Karpas-422 (cell line): Measurements from ENCODE around the gene TEKT3. TPM values are rescaled to one million over a fixed set of nuclear protein-coding genes. Genes with fewer than 3 reads are reported as not detected.

Experiments
- DNase-seq: peaks from one replicate; pipeline ENCODE4 v3.0.0-alpha.2; 2015
- H2AFZ ChIP-seq: fragments of 200-600 bp; sonication (generic); 2 replicates; pipeline ENCODE4 v1.6.1; 2014; ENCODE audit warnings: antibody characterized with exemption, low read length, mixed read lengths
- H3K27ac ChIP-seq: fragments of 200-600 bp; sonication (generic); 2 replicates; pipeline ENCODE4 v1.5.1; 2014; ENCODE audit warnings: mild to moderate bottlenecking, low read length, moderate library complexity
- H3K27me3 ChIP-seq: fragments of 200-600 bp; sonication (generic); 2 replicates; pipeline ENCODE4 v1.6.1; 2014; ENCODE audit warnings: low read length, mixed read lengths
- H3K36me3 ChIP-seq: fragments of 200-600 bp; sonication (generic); 2 replicates; pipeline ENCODE4 v1.6.1; 2014; ENCODE audit warnings: low read length, mixed read lengths; ENCODE audit not compliant: insufficient read depth
- H3K4me1 ChIP-seq: fragments of 200-600 bp; sonication (generic); 2 replicates; pipeline ENCODE4 v1.6.1; 2014; ENCODE audit warnings: mild to moderate bottlenecking, low read length, mixed read lengths
- H3K4me2 ChIP-seq: fragments of 200-600 bp; sonication (generic); 2 replicates; pipeline ENCODE4 v1.6.1; 2014; ENCODE audit warnings: low read length, low read depth, mild to moderate bottlenecking; ENCODE audit not compliant: poor library complexity, severe bottlenecking
- H3K4me3 ChIP-seq: fragments of 200-600 bp; sonication (generic); 2 replicates; pipeline ENCODE4 v1.5.1; 2014; ENCODE audit warnings: mild to moderate bottlenecking, antibody characterized with exemption, low read length, mixed read lengths
- H3K79me2 ChIP-seq: fragments of 200-600 bp; sonication (generic); 2 replicates; pipeline ENCODE4 v1.6.1; 2014; ENCODE audit warnings: mild to moderate bottlenecking, low read length, mixed read lengths
- H3K9ac ChIP-seq: fragments of 200-600 bp; sonication (generic); 2 replicates; pipeline ENCODE4 v1.6.0; 2014; ENCODE audit warnings: low read length
- H3K9me2 ChIP-seq: fragments of 200-600 bp; sonication (generic), shearing (Covaris generic); replicated peaks from 2 replicates; pipeline ENCODE4 v1.6.0; 2014; ENCODE audit warnings: mild to moderate bottlenecking, low read length, moderate library complexity; ENCODE audit not compliant: insufficient read depth
- H3K9me3 ChIP-seq: fragments of 300-700, 200-600 bp; sonication (generic); 2 replicates; pipeline ENCODE4 v1.6.1; 2014; ENCODE audit warnings: low read length, mixed read lengths
- H4K20me1 ChIP-seq: fragments of 200-600 bp; sonication (generic); 2 replicates; pipeline ENCODE4 v1.6.1; 2014; ENCODE audit warnings: mild to moderate bottlenecking, antibody characterized with exemption, low read length, low read depth; ENCODE audit not compliant: insufficient read depth
- total RNA-seq: library from RNA; depleted of rRNA; stranded (reverse); fragments of >200 nt; shearing (Covaris generic); gene quantifications from 2 replicates; pipeline ENCODE4 v1.2.3, GENCODE V29; 2014; ENCODE audit warnings: low replicate concordance

The TEKT3 gene
- total RNA-seq, 1 experiment from 2014 or later = not detected

DNA sequence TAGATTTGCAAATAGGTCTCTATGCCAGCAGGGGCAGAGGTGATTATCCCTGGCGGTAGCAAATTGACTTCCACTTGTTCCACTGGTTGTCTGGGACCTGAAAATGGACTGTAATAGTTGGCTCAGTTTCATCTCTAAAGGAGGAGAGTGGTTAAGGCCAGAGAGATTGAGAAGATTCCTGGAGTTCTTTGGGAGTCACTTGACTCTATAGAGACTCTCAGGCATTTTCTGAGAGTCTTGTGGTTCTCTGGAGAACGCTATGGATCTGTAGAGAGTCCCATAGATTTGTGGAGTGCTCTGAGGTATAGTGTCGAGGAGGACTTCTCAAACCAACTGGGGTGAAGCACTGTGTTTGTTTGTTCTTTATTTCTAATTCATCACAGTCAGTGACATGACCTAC is 67.4 kb downstream of the TEKT3 start:
- H3K36me3 ChIP-seq = no peaks in the 10 kb centered on the region
- no peaks in the 10 kb centered on the region for H3K9me2 ChIP-seq
- no peaks in the 10 kb centered on the region for H3K27me3 ChIP-seq
- no peak overlapping the region for H2AFZ ChIP-seq
- no peaks in the 10 kb centered on the region for H3K4me1 ChIP-seq
- no peaks in the 10 kb centered on the region for H4K20me1 ChIP-seq
- H3K4me3 ChIP-seq = no peak overlapping the region
- H3K4me2 ChIP-seq = no peak overlapping the region
- H3K27ac ChIP-seq = no peak overlapping the region
- H3K9ac ChIP-seq = no peak overlapping the region
- H3K9me3 ChIP-seq = no peaks in the 10 kb centered on the region
- no peaks in the 10 kb centered on the region for H3K79me2 ChIP-seq
- DNase-seq = no peak

DNA sequence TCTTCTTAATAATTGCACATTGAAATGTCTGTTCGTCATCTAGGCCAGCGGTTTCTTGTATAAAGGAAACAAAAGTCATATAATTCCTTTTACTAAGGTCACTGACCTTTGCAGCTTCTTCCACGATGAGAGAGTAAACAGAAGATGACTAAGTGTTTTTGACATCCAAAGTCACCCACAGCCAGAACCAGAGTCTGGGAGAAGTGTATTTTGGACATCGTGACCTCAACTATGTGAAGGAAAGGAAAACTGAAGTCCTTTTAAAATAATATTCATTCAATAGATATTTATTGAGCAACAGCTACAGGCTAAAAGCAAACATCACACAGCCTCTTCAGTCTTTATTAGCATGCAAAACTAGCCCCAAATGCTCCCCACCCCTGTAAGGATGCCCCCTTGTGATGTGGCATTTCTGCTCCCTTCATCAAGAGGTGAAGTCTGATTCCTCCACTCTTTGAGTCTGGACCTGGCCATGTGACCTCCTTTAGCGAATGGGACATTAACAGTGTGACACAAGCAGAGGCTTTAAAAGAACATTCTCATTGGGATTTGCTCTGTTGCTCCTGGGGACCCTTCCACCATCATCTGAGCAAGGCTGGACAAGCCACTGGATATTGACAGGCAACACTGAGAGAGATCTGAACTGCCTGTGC is 68.1 kb downstream of the TEKT3 start:
- Histone ChIP-seq H4K20me1 (no peaks in the 10 kb centered on the region), H2AFZ (no peak overlapping the region), H3K4me3 (no peak overlapping the region), H3K9me2 (no peaks in the 10 kb centered on the region), H3K9ac (no peak overlapping the region), H3K79me2 (no peaks in the 10 kb centered on the region), H3K4me2 (no peak overlapping the region), H3K9me3 (no peaks in the 10 kb centered on the region), H3K27ac (no peak overlapping the region), H3K4me1 (no peaks in the 10 kb centered on the region), H3K36me3 (no peaks in the 10 kb centered on the region), H3K27me3 (no peaks in the 10 kb centered on the region)
- DNase-seq = no peak

DNA sequence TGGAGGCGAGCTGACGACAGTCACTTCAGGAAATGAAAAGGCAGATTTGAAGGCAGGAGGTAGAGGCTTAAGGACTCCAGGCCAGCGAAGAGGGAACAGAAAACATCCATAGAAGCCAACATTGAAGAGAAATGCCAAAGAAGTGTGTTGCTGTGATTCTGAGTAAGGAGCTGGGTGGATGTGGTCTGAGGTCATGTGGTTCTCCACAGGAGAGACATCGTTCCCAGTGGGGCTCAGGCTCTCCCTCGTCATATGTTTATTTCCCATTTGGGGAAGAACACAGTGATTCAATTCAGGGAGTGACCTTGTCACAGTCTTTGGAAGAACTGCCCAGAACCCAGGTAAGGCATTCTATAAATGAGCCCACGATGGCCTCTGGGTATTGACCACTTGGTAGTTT is 69.7 kb downstream of the TEKT3 start:
- Histone ChIP-seq H3K27ac (no peak overlapping the region), H3K79me2 (no peaks in the 10 kb centered on the region), H3K4me2 (no peak overlapping the region), H3K4me1 (no peaks in the 10 kb centered on the region), H3K9me2 (no peaks in the 10 kb centered on the region), H4K20me1 (no peaks in the 10 kb centered on the region), H3K27me3 (no peaks in the 10 kb centered on the region), H3K9ac (no peak overlapping the region), H3K4me3 (no peak overlapping the region), H2AFZ (no peak overlapping the region), H3K36me3 (no peaks in the 10 kb centered on the region), H3K9me3 (no peaks in the 10 kb centered on the region)
- no peak for DNase-seq

DNA sequence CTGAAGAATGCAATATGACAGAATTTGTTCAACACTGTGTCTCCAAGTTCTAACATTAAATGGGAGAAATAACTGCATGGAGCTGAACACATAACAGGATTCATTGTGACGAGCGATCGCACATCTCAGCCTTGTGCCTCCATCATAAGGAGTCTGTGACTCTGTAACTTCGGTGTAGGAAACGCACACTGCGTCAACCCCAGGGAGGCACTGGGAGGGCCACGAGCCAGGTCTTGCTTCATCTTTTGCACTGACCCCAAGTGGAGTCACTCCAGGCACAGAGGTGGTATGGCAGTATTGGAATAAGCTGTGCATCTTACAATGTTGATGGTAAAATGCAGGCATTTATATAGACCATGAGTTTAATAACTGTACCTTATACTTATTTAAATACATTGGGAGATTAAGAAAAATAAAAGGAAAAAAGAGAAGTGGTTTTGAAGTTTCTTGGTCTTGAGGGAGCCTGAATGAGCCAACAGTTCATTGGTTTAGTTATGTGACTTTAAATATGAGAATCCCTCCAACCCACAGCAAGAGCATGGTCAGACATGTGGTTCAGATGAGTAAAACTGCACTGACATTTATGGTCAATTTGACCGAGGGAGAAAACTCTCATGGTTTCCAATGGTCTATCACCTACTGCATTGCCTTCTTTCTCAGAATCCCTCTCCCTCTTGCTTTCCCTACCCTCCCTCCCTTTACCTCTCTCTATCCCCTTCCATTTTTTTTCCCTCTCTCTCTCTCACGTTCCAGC is 70.6 kb downstream of the TEKT3 start:
- H2AFZ ChIP-seq = no peak overlapping the region
- no peak overlapping the region for H3K27ac ChIP-seq
- no peaks in the 10 kb centered on the region for H3K36me3 ChIP-seq
- H3K27me3 ChIP-seq = no peaks in the 10 kb centered on the region
- H3K9me2 ChIP-seq = no peaks in the 10 kb centered on the region
- H3K9me3 ChIP-seq = no peaks in the 10 kb centered on the region
- no peak overlapping the region for H3K4me3 ChIP-seq
- no peaks in the 10 kb centered on the region for H4K20me1 ChIP-seq
- no peaks in the 10 kb centered on the region for H3K4me1 ChIP-seq
- H3K4me2 ChIP-seq = no peak overlapping the region
- no peaks in the 10 kb centered on the region for H3K79me2 ChIP-seq
- no peak for DNase-seq
- no peak overlapping the region for H3K9ac ChIP-seq

DNA sequence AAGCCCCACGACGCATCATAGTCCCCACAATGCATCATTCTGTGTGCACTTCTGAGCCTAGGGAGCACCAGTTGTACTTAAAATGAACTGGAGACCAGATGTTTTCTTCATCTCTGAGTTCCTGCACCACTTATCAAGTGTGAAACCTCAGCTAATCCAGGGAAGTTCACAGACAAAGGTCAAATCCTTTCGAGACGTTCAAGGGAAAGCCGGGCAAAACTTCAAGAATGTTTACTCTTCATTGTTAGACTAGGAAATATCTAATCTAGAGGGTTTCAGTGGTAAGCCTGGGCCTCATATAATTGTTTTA is 71.7 kb downstream of the TEKT3 start:
- no peak overlapping the region for H3K27ac ChIP-seq
- no peak overlapping the region for H2AFZ ChIP-seq
- no peaks in the 10 kb centered on the region for H3K79me2 ChIP-seq
- no peaks in the 10 kb centered on the region for H4K20me1 ChIP-seq
- H3K4me1 ChIP-seq = no peaks in the 10 kb centered on the region
- no peaks in the 10 kb centered on the region for H3K27me3 ChIP-seq
- no peak overlapping the region for H3K4me3 ChIP-seq
- DNase-seq = no peak
- H3K9me3 ChIP-seq = no peaks in the 10 kb centered on the region
- H3K4me2 ChIP-seq = no peak overlapping the region
- H3K9ac ChIP-seq = no peak overlapping the region
- no peaks in the 10 kb centered on the region for H3K36me3 ChIP-seq
- H3K9me2 ChIP-seq = no peaks in the 10 kb centered on the region

DNA sequence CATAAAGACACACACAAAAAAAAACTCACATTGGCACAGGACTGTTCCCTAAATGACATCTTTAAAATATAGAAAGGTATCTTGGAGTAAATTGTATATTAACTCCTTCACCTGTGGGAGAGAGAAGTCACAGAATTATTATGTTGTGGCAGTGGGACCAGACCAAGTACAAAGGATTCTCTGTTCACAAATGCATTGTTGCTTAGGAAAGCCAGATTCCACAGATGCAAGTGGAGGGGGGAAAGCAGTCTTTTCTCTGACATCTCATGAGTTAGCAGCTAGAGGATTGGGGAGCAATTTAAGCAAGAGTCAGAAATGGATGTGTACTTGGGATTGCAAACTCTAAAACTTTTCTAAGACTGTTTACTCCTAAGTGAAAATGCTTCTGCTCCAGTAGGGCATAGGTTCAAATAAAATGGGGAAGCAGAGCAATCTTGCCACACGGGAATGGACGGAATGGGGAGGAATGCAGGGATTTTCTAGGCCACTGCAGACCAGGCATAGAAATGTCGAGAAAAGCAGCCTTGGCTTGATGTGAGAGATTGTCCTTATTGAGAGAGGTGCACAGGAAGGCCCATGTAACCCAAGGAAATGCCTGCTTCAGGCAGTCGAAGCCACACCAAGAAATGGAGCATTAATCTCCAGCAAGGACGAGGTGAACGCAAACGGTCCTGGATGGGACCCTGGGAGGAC is 72.2 kb downstream of the TEKT3 start:
- no peak overlapping the region for H2AFZ ChIP-seq
- H3K4me3 ChIP-seq = no peak overlapping the region
- no peaks in the 10 kb centered on the region for H3K27me3 ChIP-seq
- H4K20me1 ChIP-seq = no peaks in the 10 kb centered on the region
- no peaks in the 10 kb centered on the region for H3K36me3 ChIP-seq
- DNase-seq = no peak
- H3K79me2 ChIP-seq = no peaks in the 10 kb centered on the region
- no peaks in the 10 kb centered on the region for H3K9me2 ChIP-seq
- H3K9me3 ChIP-seq = no peaks in the 10 kb centered on the region
- no peak overlapping the region for H3K9ac ChIP-seq
- no peak overlapping the region for H3K27ac ChIP-seq
- no peak overlapping the region for H3K4me2 ChIP-seq
- H3K4me1 ChIP-seq = no peaks in the 10 kb centered on the region

DNA sequence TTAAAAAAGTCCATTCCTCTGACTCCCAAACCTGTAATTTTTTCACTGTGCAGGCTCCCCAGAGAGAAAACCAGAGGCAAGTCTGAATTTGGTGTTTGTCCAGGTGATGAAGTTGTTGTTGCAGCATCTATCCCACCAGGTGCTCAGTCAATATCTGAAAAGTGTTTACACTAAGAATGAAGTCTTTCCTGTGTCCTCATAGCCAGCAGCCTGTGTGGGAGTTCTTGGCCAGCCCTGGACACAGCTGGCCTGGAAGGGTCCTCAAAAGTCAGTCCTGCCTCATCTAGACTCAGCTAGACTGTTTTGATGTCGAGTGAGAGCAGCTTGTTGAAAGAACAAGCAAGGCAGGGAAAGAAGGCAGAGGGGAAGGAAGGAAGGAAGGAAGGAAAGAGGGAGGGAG is 72.9 kb downstream of the TEKT3 start:
- Histone ChIP-seq H3K36me3 (no peaks in the 10 kb centered on the region), H3K9ac (no peak overlapping the region), H2AFZ (no peak overlapping the region), H3K4me3 (no peak overlapping the region), H3K4me1 (no peaks in the 10 kb centered on the region), H3K27ac (no peak overlapping the region), H3K9me3 (no peaks in the 10 kb centered on the region), H3K27me3 (no peaks in the 10 kb centered on the region), H4K20me1 (no peaks in the 10 kb centered on the region), H3K4me2 (no peak overlapping the region), H3K79me2 (no peaks in the 10 kb centered on the region), H3K9me2 (no peaks in the 10 kb centered on the region)
- DNase-seq = no peak

DNA sequence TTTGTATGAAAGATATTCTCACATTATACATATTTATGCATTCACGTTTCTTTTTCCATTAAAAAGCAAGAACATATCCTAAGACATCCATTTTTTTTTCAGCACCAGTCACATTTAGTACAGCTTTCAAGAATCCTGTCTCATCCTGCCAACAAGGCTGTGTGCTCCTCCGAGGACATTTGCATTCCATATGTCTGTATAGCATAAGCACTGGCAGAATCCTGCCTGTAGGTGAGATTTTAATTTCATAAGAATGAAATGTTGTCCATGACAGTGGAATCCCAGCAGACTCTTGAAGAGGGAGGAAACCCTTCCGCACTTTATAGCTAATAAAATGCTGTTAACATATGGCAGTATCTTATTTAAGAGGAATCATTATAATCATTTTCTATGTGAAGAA is 73.4 kb downstream of the TEKT3 start:
- Histone ChIP-seq H3K4me3 (no peak overlapping the region), H3K9ac (no peak overlapping the region), H3K36me3 (no peaks in the 10 kb centered on the region), H2AFZ (no peak overlapping the region), H3K27ac (no peak overlapping the region), H3K27me3 (no peaks in the 10 kb centered on the region), H3K79me2 (no peaks in the 10 kb centered on the region), H3K9me3 (no peaks in the 10 kb centered on the region), H4K20me1 (no peaks in the 10 kb centered on the region), H3K4me1 (no peaks in the 10 kb centered on the region), H3K9me2 (no peaks in the 10 kb centered on the region), H3K4me2 (no peak overlapping the region)
- no peak for DNase-seq
